ENCODE results near the gene FBXO31. TPM values are rescaled to one million over a fixed set of nuclear protein-coding genes. Genes with fewer than 3 reads are reported as not detected.

The FBXO31 gene
- polyA plus RNA-seq, 12 donors, result 21.0 to 28.1 (median 24.9) TPM; not detected in 1

DNA sequence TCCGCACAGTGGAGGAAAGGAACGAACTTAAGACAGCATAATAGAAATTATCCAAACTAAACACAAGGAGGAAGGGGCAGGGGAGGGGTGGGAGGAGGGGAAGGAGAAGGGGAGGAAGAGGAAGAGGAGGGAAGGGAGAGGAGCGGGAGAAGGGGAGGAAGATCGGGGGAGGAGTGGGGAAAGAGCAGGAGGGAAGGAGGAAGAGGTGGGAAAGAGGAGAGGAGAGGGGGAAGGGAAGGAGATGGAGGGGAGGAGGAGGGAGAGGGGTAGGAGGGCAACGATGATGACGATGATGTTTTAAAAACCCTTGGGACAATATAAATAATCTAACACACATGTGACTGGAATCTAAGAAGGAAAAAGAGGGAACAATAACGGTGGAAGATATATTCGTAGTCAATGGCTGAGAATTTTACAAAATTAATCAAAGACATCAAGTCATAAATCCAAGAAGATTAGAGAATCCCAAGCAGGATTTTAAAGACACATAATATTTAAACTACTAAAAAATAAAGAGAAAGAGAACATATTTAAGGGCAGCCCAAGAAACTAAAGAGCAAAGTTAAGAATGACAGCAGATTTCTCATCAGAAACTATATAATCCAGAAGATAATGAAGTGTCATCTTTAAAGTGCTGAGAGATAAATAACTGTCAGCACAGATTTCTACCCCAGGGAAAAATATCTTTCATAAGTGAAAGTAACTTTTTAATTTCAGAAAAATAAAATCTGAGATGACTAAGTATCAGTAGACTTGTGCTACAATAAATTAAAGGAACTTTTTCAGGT lies 96.5 kb downstream of the FBXO31 start:
- DNase-seq, result no peak

DNA sequence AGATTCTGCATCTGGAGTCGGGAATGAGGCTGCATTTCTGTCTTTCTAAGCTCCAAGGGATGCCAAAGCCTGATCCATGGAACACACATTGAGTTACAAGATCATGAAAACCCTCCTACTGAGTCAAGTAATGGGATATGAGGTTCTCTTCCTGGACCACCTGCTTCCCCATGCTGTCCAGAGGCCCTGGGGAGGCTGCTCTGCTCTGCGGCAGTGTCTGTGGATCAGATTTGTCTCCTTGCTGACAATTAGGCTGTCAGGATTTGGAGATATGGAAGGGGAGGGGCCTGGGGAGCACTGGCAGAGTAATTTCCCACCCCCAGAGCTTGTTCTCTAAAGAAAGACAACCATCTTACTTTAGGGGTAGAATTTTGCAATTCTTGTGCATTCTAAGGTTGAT lies 99.4 kb downstream of the FBXO31 start:
- no peak for DNase-seq

DNA sequence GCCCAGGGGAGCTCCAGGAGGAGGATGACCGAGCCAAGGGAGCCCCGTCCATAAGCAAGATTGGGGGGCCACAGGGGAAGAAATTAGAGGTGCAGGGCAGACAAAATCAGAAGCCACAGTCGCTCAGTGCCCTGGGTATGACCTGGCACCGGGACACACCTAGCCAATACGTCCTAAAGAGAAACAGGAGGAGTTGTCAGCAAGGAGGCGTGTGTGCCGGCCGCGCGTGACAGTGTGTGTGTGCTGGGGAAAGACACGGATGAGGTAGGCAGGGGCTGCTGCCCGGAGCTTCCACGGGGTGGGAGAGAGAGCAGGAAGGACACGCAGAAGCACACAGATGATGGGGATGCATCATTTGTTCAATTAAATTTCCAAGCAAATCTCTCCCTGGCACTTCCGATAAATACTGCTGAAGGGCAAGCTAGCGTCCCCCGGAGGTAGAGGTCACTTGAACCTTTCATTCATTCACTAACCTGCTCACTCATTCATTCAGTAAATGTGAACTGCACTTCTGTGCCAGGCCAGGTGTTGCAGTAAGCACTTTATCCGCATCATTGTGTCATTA lies 104.4 kb downstream of the FBXO31 start:
- no peak for DNase-seq

DNA sequence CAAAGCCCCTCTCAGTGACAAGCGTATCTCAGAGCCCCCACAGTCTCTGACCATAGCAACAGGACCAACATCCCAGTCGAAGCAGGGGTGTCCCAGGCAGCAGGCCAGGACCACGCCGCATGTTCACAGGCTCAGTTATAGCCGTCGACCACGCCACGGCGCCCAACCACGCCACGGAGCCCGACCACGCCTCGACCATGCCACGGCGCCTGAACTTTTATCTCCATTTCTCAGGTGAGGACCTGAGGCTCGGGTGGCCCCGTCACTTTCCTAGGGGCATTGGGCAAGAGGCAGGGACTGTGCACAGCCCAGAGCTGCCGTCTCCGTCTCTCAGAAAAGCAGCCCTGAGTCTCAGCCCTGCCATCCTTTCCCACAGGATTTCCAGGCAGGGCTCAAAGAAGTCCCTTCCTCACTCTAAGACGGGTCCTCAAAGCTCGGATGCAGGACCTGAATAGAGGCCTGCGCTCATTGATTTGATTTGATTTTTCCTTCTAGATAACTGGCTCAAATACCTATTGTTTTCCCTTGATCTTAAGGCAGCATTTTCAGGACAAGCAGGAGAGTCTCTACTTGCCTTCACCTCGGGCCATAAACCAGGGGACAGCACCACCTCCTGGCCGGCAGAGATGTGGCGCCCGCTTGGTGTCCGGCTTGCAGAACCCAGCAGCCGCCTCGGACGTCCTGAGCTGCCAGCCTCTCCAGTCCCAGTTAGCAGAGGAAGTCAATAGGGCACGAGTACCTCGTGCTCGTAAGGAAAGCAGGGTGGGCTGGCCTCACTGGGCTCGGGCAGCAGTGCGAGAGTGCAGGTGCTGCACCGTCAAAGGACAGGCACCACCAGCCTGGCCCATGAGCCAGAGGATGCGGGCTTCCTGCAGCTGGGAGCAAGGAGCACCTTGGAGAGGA lies 105.1 kb downstream of the FBXO31 start:
- peak; percentile 82 for DNase-seq

Other genes with a start within 250 kb of the FBXO31 start
- gene C16orf95, start 66.4 kb downstream of the FBXO31 start, polyA plus RNA-seq (ENCODE audit: insufficient read length in 12 of 12), result 1 to 10 TPM in 10 of 12 donors, not detected in 2; 1.4 to 2.9 (median 2.2) TPM
- 10 to 100 TPM in 11 of 12 donors, not detected in 1; 34.4 to 58.1 (median 53.9) TPM for gene MAP1LC3B, start 8.6 kb upstream of the FBXO31 start, polyA plus RNA-seq (ENCODE audit: insufficient read length in 12 of 12)
- 10 to 100 TPM in 11 of 12 donors, not detected in 1; 16.6 to 26.0 (median 18.0) TPM for gene ZCCHC14, start 109.2 kb upstream of the FBXO31 start, polyA plus RNA-seq (ENCODE audit: insufficient read length in 12 of 12)
- gene JPH3, start 218.7 kb upstream of the FBXO31 start, polyA plus RNA-seq (ENCODE audit: insufficient read length in 12 of 12), result 1 to 10 TPM in 2 of 12 donors, under 1 TPM in 8, not detected in 2; 0.26 to 3.1 (median 0.44) TPM